ENCODE data around the gene FOSB.
A peak's percentile ranks its signal among the peaks of the same experiment; 100 is the strongest.

The FOSB gene

DNA sequence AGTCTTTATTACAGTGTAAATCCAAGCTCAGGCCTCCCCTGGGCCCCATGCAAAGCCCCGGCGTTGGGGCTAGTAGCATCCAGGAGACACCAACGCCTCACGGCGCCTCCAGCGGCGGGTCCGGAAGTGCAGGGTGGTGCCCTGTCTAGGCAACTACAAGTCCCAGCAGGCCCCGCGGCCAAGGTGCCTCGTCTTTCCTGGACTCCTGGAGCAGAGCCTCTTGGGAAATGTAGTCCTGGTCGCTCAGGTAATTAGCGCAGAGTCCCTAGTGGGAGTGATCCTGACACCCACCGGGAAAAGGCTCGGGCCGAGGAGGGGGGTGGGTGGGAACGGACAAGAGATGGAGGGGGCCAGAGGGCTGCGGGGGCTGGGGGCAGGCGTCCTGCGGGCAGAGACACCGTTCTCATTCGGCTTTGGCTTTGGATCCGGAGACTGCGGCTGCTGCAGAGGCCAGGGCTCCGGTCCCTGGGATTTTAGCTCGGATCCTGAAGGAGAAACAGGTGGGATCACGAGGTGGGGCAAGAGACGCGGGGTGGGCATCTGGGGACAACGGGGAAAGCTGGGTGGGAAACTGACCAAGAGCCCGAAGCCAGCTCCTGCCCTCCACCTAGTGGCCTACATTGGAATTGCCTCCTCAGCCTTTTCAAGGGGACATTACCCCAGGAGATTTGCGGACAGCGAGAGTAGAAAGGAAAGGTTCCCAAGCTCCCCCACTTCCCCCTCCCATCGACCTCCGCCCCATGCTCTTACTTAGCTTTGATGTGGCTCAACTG is 17.7 kb downstream of the FOSB start:
- peak; percentile 96 for DNase-seq

DNA sequence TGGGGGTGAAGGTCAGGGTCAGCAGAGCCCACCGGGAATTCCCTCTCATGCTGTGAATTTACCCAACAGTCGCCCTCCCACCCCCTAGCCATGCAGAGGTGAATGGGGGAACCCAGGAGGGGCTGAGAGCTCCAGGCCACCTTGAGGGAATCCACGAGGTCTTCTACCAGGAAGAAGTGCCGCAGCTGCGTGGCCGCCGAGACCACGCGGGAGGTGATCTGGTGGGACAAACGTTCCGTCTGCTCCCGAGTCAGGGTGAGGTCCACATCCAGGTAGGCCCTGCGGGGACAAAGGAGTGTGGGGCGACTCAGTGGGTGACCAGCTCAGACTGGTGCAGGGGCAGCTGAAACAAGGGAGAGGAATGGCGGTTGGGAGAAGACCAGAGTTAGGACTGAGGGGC is 20.9 kb downstream of the FOSB start:
- DNase-seq = no peak

DNA sequence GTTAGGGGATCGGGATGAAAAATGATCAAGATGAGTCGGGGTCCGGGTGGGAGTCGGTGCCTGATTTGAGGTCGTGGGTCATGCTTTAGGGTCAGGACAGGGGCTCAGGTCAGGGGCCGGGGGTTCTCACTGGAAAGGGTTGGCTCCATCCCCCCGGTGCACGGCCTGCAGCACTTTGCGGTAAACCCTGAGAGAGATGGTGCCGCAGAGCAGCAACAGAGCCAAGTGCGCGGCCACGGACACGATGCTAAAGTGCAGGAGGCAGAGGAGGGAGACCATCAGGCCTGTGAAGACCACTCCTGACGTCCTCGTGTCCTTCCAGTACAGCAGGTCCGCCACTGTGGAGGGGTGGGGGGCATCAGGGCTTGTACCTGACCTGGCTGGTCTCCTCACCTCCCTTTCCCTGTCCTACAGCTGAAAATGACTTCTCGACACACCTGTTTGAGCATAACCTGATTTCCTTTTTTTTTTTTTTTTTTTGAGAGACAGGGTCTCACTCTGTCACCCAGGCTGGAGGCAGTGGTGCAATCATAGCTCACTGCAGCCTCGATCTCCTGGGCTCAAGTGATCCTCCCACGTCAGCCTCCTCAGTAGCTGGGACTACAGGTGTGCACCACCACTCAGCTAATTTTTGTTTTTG is 21.5 kb downstream of the FOSB start:
- no peak for DNase-seq

DNA sequence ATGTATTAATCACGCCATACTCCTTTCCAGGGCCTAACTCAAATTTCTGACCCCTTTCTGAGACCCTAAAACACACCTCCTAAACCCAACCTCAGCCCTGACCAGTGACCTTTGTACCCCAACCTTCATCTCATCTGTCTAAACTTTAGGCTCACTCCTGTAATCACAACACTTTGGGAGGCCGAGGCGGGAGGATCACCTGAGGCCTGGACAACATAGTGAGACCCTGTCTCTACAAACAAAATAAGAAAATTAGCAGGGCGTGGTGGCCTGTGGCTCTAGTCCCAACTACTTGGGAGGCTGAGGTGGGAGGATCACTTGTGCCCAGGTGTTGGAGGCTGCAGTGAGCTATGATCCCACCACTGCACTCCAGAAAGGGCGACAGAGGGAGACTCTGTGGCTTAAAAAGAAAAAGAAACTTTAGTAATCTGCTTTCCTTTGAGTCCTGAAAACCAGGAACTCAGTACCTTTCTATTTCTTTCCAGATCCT is 24.4 kb downstream of the FOSB start:
- DNase-seq = no peak

DNA sequence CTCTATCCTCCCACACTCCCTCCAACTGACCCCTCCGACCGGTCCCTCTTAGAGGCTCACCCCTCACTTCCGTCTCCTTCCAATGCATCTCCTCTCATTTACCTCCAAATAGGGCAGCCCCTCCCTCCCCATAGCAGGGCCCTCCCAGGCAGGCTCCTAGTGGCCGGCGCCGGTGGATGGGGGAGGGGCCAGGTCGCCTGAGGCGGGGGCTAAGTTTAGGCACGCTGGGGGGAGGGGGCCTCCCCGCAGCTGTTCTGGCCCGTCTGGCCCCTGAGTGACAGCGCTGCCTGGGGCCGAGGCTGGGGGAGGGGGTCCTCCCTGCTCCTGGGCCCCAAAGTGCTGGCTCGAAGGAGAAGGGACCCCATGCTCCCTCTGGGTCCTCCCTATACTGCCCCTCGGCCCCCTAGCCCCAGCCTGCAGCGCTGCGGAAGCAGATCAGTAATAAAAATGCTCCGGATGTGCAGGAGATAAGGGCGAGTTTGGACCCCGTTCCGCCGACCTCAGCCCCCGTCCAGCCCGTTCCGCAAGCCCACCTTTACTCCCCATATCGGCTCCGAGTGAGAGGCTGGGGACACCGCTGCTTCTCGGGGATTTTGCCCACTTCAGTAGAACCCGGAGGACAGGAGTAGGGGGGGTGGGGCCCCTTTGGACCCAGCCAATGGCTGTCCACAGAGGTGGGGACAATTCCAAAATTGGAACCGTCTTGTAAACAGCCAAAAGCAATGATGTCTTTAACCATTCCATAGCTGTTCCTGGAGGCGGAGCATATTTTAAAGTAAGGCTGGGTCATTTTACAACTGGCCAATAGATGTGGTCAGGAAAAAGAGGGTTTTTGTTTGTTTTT is 25.1 kb downstream of the FOSB start:
- DNase-seq = no peak

DNA sequence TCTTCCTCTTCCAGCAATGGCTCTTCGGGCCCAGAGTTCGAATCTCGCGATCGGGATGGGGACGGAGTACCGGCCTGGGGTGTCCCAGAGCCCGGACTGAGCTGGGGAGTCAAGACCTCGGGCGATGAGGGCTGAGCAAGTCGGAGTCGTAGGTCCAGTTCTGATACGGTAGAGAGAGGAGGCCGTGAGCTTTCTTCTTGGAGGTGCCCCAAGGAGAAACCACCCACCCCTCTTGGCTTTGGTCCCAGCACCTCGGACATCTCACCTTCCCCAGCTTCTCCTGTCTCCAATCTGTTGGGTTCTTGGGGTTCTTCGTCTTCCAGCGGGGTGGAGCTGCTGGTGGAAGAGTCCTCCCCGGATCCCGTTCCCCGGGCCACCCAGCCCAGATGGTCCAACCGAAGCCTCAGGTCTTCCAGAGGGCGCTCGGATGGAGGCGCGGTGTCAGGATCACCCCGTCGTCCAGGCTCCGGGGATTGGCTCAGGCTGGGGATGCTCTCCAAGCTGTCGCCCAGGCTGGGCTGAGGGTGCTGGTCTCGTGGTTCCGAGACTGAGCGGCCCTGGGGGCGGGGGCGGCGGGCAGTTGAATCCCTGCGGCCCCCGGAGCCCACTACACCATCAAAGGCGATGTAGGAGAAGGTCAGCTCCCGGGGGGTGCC is 26.6 kb downstream of the FOSB start:
- no peak for DNase-seq

DNA sequence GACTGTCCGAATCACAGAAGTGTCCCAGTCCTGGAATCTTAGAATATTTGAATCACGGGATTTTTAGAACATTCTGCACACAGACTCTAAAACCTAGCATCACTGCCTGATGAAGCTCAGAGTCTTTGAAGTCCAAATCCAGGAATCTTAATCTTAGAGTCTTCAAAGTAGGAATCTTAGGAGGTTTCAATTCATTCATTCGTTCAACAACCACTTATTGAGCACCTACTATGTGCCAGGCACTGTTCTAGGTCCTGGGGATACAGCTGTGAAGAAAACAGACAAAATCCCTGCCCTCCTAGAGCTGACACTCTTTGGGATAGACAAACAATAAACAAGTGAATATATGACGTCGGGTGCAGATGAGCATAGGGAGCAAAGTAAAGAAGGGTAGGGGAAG is 27.4 kb downstream of the FOSB start:
- DNase-seq = no peak

DNA sequence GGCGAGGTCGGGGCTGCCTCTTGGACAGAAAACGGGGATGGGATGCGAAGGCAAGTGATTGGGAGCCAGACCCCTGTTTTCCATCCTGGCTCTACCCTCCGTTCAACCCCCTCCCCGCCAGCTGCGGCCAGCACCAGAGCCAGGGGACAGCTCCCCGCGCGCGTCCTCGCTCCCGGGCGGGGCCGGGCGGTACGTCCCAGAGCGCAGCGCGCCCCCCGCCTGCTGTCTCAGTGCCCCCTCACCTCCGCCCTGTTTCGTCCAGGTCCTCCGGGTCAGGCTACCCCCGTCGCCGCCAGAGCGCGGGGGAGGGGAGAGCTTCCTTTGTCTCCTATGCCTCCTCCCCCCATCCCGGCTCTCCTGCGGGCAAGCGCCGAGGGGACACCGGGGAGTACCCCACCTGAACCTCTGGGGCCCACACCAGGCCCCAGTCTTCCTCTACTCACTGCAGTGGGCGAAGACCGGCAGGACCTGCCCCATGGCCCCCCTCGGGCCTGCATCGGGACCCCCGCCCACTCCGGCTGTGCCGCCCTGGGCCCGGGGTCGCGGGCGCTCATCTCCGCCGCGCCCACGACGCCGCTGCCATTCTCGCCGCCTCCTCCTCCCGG is 28.7 kb downstream of the FOSB start:
- peak; percentile 45 for DNase-seq

DNA sequence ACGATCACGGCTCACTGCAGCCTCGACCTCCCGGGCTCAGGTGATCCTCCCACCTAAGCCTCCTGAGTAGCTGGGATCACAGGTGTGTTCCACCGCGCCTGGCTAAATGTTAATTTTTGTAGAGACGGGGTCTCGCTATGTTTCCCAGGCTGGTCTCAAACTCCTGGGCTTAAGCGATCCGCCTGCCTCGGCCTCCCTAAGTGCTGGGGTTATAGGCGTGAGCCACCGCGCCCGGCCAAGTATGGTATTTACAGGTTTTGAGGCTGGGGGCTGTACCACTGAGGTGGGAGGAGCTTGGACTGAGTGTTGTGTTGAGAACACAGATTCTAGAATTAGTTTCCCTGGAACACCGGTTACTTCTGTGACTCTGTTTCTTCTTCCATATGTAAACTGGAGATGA is 30.0 kb downstream of the FOSB start:
- no peak for DNase-seq

DNA sequence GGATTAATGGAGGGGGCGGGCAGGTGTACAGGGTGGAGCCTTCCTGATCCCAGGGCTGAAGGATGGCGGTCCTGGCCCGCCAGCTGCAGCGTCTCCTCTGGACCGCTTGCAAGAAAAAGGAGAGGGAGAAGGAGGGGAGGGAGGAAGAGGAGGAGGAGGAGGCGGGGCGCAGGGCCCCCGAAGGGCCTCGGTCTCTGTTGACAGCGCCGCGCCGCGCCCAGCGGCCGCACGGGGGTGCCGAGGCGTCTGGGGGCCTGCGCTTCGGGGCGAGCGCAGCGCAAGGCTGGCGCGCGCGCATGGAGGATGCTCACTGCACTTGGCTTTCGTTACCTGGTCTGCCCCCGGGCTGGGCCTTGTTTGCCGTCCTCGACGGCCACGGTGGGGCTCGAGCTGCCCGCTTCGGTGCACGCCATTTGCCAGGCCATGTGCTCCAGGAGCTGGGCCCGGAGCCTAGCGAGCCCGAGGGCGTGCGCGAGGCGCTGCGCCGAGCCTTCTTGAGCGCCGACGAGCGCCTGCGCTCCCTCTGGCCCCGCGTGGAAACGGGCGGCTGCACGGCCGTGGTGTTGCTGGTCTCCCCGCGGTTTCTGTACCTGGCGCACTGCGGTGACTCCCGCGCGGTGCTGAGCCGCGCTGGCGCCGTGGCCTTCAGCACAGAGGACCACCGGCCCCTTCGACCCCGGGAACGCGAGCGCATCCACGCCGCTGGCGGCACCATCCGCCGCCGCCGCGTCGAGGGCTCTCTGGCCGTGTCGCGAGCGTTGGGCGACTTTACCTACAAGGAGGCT is 30.8 kb downstream of the FOSB start, which contains the start of gene PPM1N:
Gene PPM1N (plus strand): TSS at position 33 of the 785 bp plus-strand sequence. CDS start 30 bp downstream, at position 63.
- DNase-seq = peak; percentile 74

DNA sequence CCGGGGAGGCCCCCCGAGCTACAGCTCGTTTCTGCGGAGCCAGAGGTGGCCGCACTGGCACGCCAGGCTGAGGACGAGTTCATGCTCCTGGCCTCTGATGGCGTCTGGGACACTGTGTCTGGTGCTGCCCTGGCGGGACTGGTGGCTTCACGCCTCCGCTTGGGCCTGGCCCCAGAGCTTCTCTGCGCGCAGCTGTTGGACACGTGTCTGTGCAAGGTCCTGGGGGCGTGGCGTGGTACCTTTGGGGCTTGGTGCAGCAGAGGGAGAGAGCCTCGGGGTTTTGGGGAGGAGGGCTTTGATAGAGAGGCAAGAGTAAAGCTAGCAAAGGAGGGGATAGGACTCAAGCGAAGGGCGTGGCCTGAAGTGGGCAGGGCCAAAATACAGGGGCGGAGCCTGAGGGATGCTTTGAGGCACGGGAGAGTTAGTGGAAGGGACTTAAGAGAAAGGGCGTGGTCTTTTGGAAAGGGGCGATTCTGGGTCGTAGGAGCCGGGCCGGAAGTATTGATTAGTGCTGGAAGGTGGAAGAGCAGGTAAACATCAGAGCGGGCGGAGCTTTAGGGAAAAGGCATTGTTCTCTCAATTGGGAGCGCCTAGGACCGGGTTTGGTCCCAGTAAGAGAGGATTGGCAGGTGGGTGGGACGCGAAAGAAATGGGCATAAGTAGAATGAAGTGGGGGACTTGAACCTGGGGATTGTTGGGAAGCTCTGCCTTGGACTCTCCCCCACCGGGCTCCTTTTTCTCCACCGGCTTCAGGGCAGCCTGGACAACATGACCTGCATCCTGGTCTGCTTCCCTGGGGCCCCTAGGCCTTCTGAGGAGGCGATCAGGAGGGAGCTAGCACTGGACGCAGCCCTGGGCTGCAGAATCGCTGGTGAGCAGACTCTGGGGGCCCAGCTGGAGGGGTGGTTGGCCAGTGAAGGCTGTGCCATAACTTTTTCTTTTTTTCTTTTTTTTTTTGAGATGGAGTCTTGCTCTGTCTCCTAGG is 31.7 kb downstream of the FOSB start:
- peak; percentile 79 for DNase-seq

DNA sequence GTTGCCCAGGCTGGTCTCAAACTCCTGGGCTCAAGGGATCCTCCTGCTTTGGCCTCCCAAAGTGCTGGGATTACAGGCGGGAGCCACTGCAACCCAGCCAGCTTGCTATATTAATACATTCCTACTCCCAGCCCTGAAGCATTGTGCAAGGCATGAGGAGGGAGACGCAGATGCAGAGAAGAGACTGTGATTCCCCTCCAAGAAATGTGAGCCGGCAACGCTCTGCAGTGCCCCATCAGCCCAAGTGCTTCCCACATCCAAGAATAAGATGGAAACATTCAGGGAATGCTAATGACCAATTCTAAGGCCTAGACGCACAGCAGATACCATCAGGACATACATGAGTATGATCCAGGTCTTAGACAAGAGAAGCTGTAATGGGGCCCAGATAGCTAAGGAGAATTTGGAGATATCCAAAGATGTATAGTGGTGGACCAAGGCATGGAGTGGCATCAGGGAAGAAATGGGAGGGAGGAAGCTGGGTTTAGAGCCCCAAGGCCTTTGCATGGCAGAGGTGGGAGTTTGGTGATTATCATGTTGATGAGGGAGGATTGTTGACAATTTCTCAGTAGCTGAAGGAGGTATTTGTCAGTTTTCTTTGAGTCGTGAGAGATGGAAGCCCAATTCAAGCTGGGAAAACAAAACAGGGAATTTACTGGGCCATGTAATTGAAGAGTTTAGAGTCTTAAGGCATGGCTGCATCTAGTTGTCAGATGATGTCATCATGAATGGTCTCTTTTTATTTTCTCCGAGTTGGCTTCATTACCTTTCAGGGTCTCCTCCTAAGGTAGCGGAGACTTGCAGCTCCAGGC is 33.3 kb downstream of the FOSB start:
- no peak for DNase-seq

DNA sequence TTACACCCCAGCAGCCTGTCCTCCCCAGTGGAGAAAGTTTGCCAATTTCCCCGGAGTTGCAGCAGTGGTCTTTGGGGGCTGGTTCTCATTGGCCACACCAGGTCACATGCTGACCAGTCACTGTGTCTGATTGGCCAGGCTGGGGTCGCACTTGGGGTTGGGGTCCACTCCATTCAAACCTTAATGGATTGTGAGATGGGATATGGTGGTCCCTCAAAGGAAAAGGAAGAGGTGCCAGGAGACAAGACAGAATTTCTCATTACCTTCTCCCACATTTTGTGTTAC is 33.9 kb downstream of the FOSB start:
- DNase-seq = no peak

DNA sequence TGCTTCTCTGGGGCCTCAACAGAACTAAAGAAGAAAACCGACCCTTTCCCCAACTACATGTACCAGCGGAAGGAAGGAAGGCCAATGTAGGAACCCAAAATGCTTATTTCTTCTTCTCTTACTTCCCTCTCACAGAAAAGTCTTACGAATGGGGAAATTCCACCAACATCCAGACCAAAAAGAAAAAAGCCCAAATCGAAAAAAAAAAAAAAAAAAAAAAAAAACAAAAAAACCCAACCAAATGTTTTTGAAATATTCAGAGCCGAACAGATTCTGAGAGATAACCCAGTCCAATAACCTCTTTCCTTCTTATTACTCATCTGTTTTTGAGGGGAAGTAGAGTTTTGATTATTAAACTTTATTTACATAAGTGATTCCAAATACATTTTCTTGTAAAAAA is 34.3 kb downstream of the FOSB start:
- DNase-seq = no peak

DNA sequence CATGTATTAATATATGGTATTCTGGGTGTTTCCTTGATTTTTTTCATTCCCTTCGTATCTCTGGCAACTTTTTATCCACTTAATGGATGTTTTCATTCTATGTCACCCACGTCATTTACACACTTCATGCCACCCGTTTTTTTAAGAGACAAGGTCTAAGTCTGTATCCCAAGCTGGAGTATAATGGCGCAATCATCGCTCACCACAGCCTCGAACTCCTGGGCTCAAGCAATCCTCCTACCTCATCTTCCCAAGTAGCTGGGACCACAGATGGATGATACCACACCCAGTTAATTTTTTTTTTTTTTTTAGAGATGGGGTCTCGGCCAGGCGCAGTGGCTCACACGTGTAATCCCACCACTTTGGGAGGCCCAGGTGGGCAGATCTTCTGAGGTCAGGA is 36.1 kb downstream of the FOSB start:
- DNase-seq = no peak

DNA sequence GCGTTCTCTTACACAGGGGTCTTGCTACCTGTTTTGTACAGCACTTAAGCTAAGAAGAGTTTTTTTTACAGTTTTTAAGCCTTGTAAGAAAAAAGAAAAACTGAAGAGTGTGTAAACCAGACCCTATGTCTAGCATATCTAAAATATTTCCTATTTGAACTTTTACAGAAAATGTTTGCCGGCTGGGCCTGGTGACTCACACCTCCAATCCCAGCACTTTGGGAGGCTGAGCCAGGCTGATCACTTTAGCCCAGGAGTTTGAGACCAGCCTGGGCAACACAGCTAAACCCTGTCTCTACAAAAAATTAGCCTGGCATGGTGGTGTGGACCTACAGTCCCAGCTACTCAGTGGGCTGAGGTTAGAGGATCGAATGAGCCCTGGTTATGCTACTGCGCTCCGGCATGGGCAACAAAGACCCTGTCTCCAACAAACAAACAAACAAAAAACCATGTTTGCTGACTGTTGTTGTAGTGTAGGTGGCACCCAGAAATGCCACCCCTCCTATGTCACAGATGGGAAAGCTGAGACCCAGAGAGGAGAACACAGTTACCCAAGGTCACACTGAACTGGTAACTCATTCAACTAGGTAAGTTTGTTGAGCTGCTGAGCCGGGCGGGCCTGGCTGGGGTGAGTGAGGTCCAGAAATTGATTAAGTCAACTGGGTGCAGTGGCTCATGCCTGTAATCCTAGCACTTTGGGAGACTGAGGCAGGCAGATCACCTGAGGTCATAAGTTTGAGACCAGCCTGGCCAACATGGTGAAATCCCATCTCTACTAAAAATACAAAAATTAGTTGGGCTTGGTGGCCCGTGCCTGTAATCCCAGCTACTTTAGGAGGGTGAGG is 37.6 kb downstream of the FOSB start:
- DNase-seq = no peak

DNA sequence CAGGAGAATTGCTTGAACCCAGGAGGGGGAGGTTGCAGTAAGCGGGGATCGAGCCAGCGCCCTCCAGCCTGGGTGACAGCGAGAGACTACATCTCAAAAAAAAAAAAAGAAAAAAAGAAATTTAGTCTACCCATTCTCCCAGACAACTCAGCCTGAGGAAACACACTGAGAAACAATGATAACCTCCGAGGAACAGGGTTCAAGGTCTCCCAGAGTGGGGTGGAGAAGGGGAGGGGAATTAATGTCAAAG is 38.1 kb downstream of the FOSB start:
- DNase-seq = no peak

DNA sequence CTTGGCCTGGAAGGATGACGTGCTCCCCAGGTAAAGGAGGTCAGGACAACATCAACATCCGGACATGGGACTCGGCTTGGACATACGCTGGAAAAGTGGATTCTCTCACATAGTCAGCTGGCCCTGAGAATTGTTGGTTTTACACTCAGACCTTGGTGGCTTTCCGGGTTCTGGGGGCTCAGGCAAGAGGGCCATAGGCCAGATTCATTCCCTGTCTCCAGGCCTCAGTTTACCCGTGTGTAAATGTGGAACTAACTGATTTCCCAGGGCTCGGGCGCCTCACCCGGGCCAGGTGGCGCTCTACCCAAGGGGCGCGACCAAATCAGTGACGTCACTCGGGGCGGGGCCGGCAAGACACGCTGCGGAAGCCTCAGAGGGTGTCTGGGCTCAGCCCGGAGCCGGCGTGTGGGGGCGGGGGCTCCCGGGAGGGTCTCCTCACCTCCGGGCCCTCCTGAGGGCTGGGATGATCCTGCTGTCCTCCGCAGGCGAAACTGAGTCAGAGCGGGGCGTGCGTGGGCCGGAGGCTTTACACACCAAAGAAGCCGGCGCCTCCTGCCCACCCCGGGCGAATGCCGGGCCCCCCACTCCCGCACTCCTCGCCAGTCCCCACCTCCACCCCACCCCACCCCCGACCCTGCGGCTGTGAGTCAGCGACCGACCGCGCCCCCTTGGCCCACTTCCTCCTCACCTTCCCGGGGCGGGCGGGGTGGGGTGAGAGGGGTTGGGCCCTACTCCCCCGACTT is 38.6 kb downstream of the FOSB start:
- DNase-seq = peak; percentile 95

Data from CD4-positive, alpha-beta T cell treated with Interleukin-17A for 1 hour (primary cell).